Ishikawa (cell line): ENCODE measurements around the gene MRPL18.

Experiments used
- CEBPB ChIP-seq: IDR thresholded peaks from 2 replicates; pipeline ENCODE4 v1.6.1; 2012
- CREB1 ChIP-seq: IDR thresholded peaks from 2 replicates; pipeline ENCODE4 v1.6.1; 2012; ENCODE audit warnings: low read depth
- EP300 ChIP-seq: IDR thresholded peaks from 2 replicates; pipeline ENCODE4 v1.6.1; 2012; ENCODE audit warnings: borderline replicate concordance
- FOXM1 ChIP-seq: IDR thresholded peaks from 2 replicates; pipeline ENCODE4 v1.6.1; 2012; ENCODE audit warnings: low read depth, borderline replicate concordance
- NFIC ChIP-seq: IDR thresholded peaks from 2 replicates; pipeline ENCODE4 v1.6.1; 2012
- RAD21 ChIP-seq: IDR thresholded peaks from 2 replicates; pipeline ENCODE4 v1.6.1; 2012; ENCODE audit warnings: low read depth
- TAF1 ChIP-seq: IDR thresholded peaks from 2 replicates; pipeline ENCODE4 v1.6.1; 2012; ENCODE audit warnings: low read depth, mild to moderate bottlenecking
- TCF12 ChIP-seq: IDR thresholded peaks from 2 replicates; pipeline ENCODE4 v1.6.1; 2012; ENCODE audit warnings: low read depth
- TEAD4 ChIP-seq: IDR thresholded peaks from 2 replicates; pipeline ENCODE4 v1.6.1; 2012
- ZBTB7A ChIP-seq: IDR thresholded peaks from 2 replicates; pipeline ENCODE4 v1.6.1; 2012; ENCODE audit warnings: low read depth
- TF ChIP-seq, protein P1 (sequence below): IDR thresholded peaks from 2 replicates; pipeline ENCODE4 v1.6.1; 2012
- TF ChIP-seq, protein P2 (sequence below): IDR thresholded peaks from 2 replicates; pipeline ENCODE4 v1.6.1; 2012
- TF ChIP-seq, protein P3 (sequence below): IDR thresholded peaks from 2 replicates; pipeline ENCODE4 v1.6.1; 2012; ENCODE audit warnings: low read depth, mild to moderate bottlenecking

The MRPL18 gene

DNA sequence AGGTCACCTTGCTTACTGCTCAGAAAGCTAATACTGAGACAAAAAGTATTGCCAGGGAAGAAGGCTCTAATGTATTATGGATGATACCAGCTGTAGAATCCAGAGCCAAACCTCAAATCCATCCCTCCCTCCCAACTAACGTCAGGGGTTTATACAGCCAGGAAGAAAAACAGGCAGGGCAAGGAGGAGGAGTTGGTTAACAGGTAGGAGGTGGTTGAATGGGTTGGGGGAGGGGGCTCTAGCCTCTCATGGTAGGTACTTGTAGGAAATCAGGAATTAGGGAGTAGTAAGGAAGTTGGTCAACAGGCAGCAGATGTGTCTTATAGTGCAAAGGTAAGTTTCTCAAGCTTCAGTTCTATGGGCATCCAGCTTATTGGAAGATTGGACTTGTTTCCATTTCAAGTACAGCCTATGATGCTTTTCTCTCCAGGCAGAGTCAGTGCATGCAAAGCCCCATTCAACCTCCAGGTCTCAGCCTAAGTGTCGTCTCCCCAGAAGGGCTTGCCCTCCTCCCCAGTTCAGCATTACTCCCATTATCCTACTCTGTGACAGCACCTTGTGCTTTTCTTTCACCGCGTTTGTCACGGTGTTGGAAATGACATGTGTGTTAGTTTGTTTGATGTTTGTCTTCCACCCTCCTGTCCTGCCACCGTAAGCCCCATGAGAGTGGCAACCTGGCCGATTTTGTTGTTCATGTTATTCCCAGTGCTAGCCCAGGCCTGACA is 47.9 kb downstream of the MRPL18 start:
- TF ChIP-seq CEBPB: no peak
- TF ChIP-seq, protein P1, sequence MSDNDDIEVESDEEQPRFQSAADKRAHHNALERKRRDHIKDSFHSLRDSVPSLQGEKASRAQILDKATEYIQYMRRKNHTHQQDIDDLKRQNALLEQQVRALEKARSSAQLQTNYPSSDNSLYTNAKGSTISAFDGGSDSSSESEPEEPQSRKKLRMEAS: no peak
- no peak for TF ChIP-seq TCF12
- no peak for TF ChIP-seq FOXM1
- no peak for TF ChIP-seq ZBTB7A
- TF ChIP-seq TAF1: no peak
- TF ChIP-seq EP300: no peak
- no peak for TF ChIP-seq CREB1
- TF ChIP-seq, protein P2, sequence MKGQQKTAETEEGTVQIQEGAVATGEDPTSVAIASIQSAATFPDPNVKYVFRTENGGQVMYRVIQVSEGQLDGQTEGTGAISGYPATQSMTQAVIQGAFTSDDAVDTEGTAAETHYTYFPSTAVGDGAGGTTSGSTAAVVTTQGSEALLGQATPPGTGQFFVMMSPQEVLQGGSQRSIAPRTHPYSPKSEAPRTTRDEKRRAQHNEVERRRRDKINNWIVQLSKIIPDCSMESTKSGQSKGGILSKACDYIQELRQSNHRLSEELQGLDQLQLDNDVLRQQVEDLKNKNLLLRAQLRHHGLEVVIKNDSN: no peak
- no peak for TF ChIP-seq TEAD4
- no peak for TF ChIP-seq RAD21

DNA sequence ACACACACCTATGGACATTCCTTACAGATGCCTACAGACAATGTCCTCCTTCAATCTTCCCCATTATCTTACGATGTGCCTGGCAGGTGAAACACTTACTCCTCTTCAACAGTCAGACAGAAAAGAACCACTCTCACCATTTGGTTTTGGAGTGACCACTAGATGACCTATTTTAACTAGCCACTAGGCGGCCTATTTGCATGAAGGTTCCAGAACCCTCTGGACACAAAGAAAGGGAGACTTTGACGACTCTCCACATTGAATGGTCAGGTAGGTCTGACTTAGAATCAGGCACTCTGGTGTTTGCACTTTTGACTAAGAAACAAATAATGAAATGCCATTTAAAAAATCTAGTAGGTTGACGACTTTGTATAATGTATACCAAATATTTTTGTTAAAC is 51.8 kb downstream of the MRPL18 start:
- TF ChIP-seq RAD21 (peak; percentile 28; the same call in 1 of the 2 replicates), TAF1 (no peak)

DNA sequence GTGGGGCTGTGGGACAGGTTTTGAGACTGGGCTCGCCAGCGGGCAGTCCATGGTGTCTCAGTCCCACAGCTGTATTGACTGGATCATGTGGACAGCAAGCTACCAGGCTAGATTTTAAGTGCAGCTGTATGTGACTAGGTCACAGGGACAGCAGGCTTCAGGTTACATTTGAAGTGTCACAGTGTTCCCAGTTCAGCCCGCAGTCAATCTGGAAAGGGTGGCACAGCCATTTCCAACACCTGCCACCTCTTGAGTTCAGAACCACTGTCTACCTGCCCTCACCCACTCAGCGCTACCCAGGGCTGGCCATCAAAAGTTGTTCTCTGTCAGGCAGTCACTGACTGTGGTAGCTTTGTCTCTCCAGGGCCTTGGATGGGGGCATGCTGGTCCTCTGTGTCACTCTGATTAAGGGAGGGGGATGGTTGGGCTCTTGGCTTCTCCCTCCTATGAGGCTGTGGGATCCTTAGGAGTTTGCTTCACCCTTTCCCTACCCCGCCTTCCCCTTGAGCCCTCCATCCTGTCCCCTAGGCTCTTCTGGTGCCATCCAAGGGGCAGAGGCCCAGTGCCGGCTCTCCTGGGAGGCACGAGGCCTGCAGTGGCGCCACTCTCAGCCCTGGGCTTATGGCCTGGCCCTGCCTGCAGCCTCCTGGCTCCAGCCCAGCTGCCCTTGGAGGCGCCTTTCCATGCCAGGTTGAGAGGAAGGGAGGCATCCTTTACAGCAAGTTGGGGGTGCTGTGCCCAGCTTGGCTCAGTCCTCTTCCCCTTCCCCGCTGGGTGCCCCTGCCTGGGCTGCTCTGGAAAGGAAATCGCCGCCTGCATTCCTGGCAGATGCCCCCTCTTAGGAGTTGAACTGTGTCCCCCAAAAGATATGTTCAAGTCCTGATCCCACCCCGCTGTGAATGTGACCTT is 54.7 kb downstream of the MRPL18 start:
- no peak for TF ChIP-seq NFIC
- no peak for TF ChIP-seq CEBPB
- no peak for TF ChIP-seq EP300
- TF ChIP-seq CREB1: no peak
- TF ChIP-seq, protein P3, sequence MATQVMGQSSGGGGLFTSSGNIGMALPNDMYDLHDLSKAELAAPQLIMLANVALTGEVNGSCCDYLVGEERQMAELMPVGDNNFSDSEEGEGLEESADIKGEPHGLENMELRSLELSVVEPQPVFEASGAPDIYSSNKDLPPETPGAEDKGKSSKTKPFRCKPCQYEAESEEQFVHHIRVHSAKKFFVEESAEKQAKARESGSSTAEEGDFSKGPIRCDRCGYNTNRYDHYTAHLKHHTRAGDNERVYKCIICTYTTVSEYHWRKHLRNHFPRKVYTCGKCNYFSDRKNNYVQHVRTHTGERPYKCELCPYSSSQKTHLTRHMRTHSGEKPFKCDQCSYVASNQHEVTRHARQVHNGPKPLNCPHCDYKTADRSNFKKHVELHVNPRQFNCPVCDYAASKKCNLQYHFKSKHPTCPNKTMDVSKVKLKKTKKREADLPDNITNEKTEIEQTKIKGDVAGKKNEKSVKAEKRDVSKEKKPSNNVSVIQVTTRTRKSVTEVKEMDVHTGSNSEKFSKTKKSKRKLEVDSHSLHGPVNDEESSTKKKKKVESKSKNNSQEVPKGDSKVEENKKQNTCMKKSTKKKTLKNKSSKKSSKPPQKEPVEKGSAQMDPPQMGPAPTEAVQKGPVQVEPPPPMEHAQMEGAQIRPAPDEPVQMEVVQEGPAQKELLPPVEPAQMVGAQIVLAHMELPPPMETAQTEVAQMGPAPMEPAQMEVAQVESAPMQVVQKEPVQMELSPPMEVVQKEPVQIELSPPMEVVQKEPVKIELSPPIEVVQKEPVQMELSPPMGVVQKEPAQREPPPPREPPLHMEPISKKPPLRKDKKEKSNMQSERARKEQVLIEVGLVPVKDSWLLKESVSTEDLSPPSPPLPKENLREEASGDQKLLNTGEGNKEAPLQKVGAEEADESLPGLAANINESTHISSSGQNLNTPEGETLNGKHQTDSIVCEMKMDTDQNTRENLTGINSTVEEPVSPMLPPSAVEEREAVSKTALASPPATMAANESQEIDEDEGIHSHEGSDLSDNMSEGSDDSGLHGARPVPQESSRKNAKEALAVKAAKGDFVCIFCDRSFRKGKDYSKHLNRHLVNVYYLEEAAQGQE: no peak
- no peak for TF ChIP-seq TAF1
- TF ChIP-seq, protein P1: no peak
